HepG2 (cell line): Measurements from ENCODE around the gene LDB2. TPM values are rescaled to one million over a fixed set of nuclear protein-coding genes. Genes with fewer than 3 reads are reported as not detected.

Source experiments
- ATAC-seq: fragments of 200-7000 bp; cut with Tn5 transposase; 3 replicates; pipeline ENCODE4 v1.9.1; 2020; ENCODE audit warnings: mild to moderate bottlenecking, moderate library complexity
- BruUV-seq: library from RNA; stranded (reverse); fragments of 400-500 nt; replicated peaks from 2 replicates; lab custom pipeline; 2021; lab: Mats Ljungman, UMichigan
- CTCF ChIA-PET: fragments of 300-600 bp; formaldehyde crosslinking; extraction: SDS; loops from one replicate; lab custom pipeline; 2021; ENCODE audit warnings: low total read pairs, inconsistent platforms, low intra/inter-chr PET ratio; lab: Yijun Ruan, JAX
- POLR2A ChIA-PET: fragments of 350-600 bp; sonication (Branson Sonifier 250); formaldehyde crosslinking; loops from one replicate; lab custom pipeline; 2020; ENCODE audit warnings: antibody characterized with exemption, inconsistent platforms; lab: Yijun Ruan, JAX
- DNase-seq: peaks from one replicate; pipeline ENCODE4 v3.0.0-alpha.2; 2015; ENCODE audit warnings: low spot score
- FAIRE-seq: peaks from 3 replicates; lab custom pipeline; 2011; peaks lifted over from hg19 to GRCh38; lab: Jason Lieb, UNC
- H2AFZ ChIP-seq: one replicate; pipeline ENCODE4 v1.6.1; 2011; ENCODE audit warnings: low read length, inconsistent platforms
- H3K27ac ChIP-seq: fragments of 300-600 bp; 3 replicates; pipeline ENCODE4 v1.8.0; 2011; ENCODE audit warnings: mixed run types, mild to moderate bottlenecking, mixed read lengths, low read length, inconsistent platforms; ENCODE audit not compliant: insufficient read depth; ENCODE audit errors: extremely low read length
- H3K27me3 ChIP-seq, 2 experiments: fragments of 200-600 bp in 1 of 2; 2 replicates in 1 of 2; 3 replicates in 1 of 2; pipeline versions ENCODE4 v1.6.0 to v1.8.0; 2011; ENCODE audit warnings: low read length in 2 of 2, mild to moderate bottlenecking in 2 of 2, moderate library complexity in 2 of 2, inconsistent platforms in 1 of 2; ENCODE audit not compliant: insufficient read depth in 2 of 2, control insufficient read depth in 1 of 2
- H3K36me3 ChIP-seq, 2 experiments: fragments of 200-600 bp in 1 of 2; replicated peaks in 1 of 2; 2 replicates in 1 of 2; 3 replicates in 1 of 2; pipeline versions ENCODE4 v1.5.1 to v1.8.0; 2011; ENCODE audit warnings: low read length in 2 of 2, inconsistent platforms in 1 of 2; ENCODE audit not compliant: insufficient read depth in 2 of 2, control insufficient read depth in 1 of 2
- H3K4me1 ChIP-seq: 2 replicates; pipeline ENCODE4 v1.5.1; 2012; ENCODE audit warnings: low read length, inconsistent platforms; ENCODE audit not compliant: insufficient read depth
- H3K4me2 ChIP-seq: 2 replicates; pipeline ENCODE4 v1.6.0; 2011; ENCODE audit warnings: low read depth, low read length, inconsistent platforms
- H3K4me3 ChIP-seq, 3 experiments: fragments of 200-600 bp in 1 of 3; sonication (generic), shearing (Covaris generic) in 1 of 3; replicated peaks in 1 of 3; 2 replicates each; pipeline ENCODE4 v1.5.1; 2011 to 2016; ENCODE audit warnings: low read length in 3 of 3, inconsistent platforms in 2 of 3, low read depth in 2 of 3, mild to moderate bottlenecking in 2 of 3, control low read depth in 1 of 3, mixed read lengths in 1 of 3; ENCODE audit not compliant: insufficient read depth in 1 of 3
- H3K79me2 ChIP-seq: one replicate; pipeline ENCODE4 v1.6.1; 2011; ENCODE audit warnings: low read length, inconsistent platforms; ENCODE audit not compliant: insufficient read depth
- H3K9ac ChIP-seq: 2 replicates; pipeline ENCODE4 v1.6.0; 2011; ENCODE audit warnings: mild to moderate bottlenecking, low read depth, low read length, inconsistent platforms; ENCODE audit not compliant: insufficient read depth
- H3K9me3 ChIP-seq: 2 replicates; pipeline ENCODE4 v1.5.1; 2012; ENCODE audit warnings: mild to moderate bottlenecking, low read length
- H4K20me1 ChIP-seq: 2 replicates; pipeline ENCODE4 v1.6.0; 2011; ENCODE audit warnings: inconsistent platforms, mild to moderate bottlenecking, low read length, moderate library complexity; ENCODE audit not compliant: insufficient read depth
- ARID2 ChIP-seq: sonication (generic); formaldehyde crosslinking; IDR thresholded peaks from 2 replicates; pipeline ENCODE4 v1.8.1; 2022; ENCODE audit warnings: mild to moderate bottlenecking, missing genetic modification reagents, borderline replicate concordance
- BRCA1 ChIP-seq: sonication (generic); formaldehyde crosslinking; IDR thresholded peaks from 2 replicates; pipeline ENCODE4 v1.4.0; 2020; ENCODE audit warnings: missing genetic modification reagents
- ZFP36 ChIP-seq: fragments of 150-350 bp; IDR thresholded peaks from 2 replicates; pipeline ENCODE4 v1.6.1; 2018; ENCODE audit warnings: borderline replicate concordance, low read length, low read depth; ENCODE audit not compliant: partially characterized antibody
- ZNF136 ChIP-seq: sonication (generic); formaldehyde crosslinking; IDR thresholded peaks from 2 replicates; pipeline ENCODE4 v1.8.1; 2022; ENCODE audit warnings: low read depth, mild to moderate bottlenecking, moderate library complexity, missing genetic modification reagents
- ZNF230 ChIP-seq: sonication (generic); formaldehyde crosslinking; IDR thresholded peaks from 2 replicates; pipeline ENCODE4 v1.4.0; 2020; ENCODE audit warnings: mild to moderate bottlenecking, missing genetic modification reagents
- ZNF234 ChIP-seq: sonication (generic); formaldehyde crosslinking; conservative IDR thresholded peaks from 2 replicates; pipeline ENCODE4 v1.5.1; 2020; ENCODE audit warnings: mild to moderate bottlenecking, missing genetic modification reagents
- ZNF256 ChIP-seq: sonication (generic); formaldehyde crosslinking; conservative IDR thresholded peaks from 2 replicates; pipeline ENCODE4 v1.4.0; 2020; ENCODE audit warnings: missing genetic modification reagents
- ZNF350 ChIP-seq: sonication (generic); formaldehyde crosslinking; IDR thresholded peaks from 2 replicates; pipeline ENCODE4 v1.4.0; 2020; ENCODE audit warnings: mild to moderate bottlenecking, low read depth, missing genetic modification reagents, borderline replicate concordance
- ZNF441 ChIP-seq: sonication (generic); formaldehyde crosslinking; IDR thresholded peaks from 2 replicates; pipeline ENCODE4 v1.7.0; 2021; ENCODE audit warnings: missing genetic modification reagents, borderline replicate concordance
- ZNF451 ChIP-seq: sonication (generic); formaldehyde crosslinking; IDR thresholded peaks from 2 replicates; pipeline ENCODE4 v1.5.0; 2020; ENCODE audit warnings: mild to moderate bottlenecking, missing genetic modification reagents
- ZNF629 ChIP-seq: sonication (generic); formaldehyde crosslinking; conservative IDR thresholded peaks from 2 replicates; pipeline ENCODE4 v1.5.0; 2020; ENCODE audit warnings: missing genetic modification reagents
- WGBS: methylation state at CpG from one replicate; pipeline ENCODE4 v1.1.6; 2017; ENCODE audit warnings: low lambda C conversion rate; 5-methylcytosine and 5-hydroxymethylcytosine counted together
- in situ Hi-C: cut with HindIII; loops from 2 replicates; pipeline ENCODE4 v1.10.0; 2017; ENCODE audit warnings: low pct_unique_long_range_greater_than_20kb; ENCODE audit not compliant: extremely low pct_ligation_motif_present
- intact Hi-C: fragments of 100-400 bp; cut with micrococcal nuclease; formaldehyde crosslinking; loops from one replicate; pipeline ENCODE4 v1.10.0; 2022; ENCODE audit not compliant: unreplicated experiment
- polyA plus RNA-seq, 8 experiments: library from polyadenylated mRNA; depleted of rRNA in 3 of 8; stranded (reverse) in 7 of 8; unstranded in 1 of 8; fragments of >200 nt; fragmentation: Illumina TruSeq in 4 of 8; extraction: Trizol in 4 of 8; gene quantifications; 2 replicates each; pipeline versions ENCODE4 v1.2.1 to v1.2.3, GENCODE V29; 2011 to 2016; ENCODE audit warnings: low read depth in 4 of 8, missing spikeins in 1 of 8, mixed read lengths in 1 of 8; ENCODE audit not compliant: insufficient read depth in 1 of 8
- total RNA-seq, 5 experiments: library from RNA; depleted of rRNA; stranded (reverse); fragments of >200 nt; fragmentation: Illumina TruSeq; extraction: Trizol; gene quantifications; 2 replicates each; pipeline ENCODE4 v1.2.3, GENCODE V29; 2016; ENCODE audit warnings: low read depth in 1 of 5
- TF ChIP-seq, protein P1 (sequence below): sonication (generic); formaldehyde crosslinking; IDR thresholded peaks from 2 replicates; pipeline ENCODE4 v1.4.0; 2020; ENCODE audit warnings: missing genetic modification reagents
- TF ChIP-seq, protein P2 (sequence below): sonication (generic); formaldehyde crosslinking; IDR thresholded peaks from 2 replicates; pipeline ENCODE4 v1.5.0; 2020; ENCODE audit warnings: missing genetic modification reagents
- TF ChIP-seq, protein P3 (sequence below): sonication (generic); formaldehyde crosslinking; IDR thresholded peaks from 2 replicates; pipeline ENCODE4 v1.5.1; 2020; ENCODE audit warnings: mild to moderate bottlenecking, missing genetic modification reagents
- TF ChIP-seq, protein P4 (sequence below): sonication (generic); formaldehyde crosslinking; IDR thresholded peaks from 2 replicates; pipeline ENCODE4 v1.4.0; 2020; ENCODE audit warnings: missing genetic modification reagents, mild to moderate bottlenecking, borderline replicate concordance

The LDB2 gene
- total and polyA plus RNA-seq, 2 of the 13 experiments (the other 11 are each of a cell fraction or from before 2014, with no cell fraction given): not detected

DNA sequence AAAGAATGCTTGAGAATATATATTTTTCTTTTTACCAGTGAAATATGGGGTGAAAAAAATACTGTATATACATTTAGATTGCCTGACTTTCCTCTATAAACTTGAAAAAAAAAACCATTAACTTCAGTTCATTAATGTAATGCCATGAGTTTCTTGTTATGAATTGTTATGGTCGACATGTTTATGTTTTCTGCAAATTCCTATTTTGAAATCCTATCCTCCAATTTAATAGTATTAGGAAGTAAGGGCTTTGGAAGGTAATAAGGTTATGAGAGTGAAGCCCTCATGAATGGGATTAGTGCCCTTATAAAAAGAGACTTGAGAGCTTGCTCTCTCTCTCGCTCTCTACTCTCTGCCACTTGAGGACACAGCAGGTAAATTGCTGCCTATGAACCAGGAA, 211.4 kb downstream of the LDB2 start:
- Histone ChIP-seq H3K4me3 (no peak overlapping the region), H2AFZ (no peak overlapping the region), H4K20me1 (no peaks in the 10 kb centered on the region), H3K9ac (no peak overlapping the region), H3K79me2 (no peaks in the 10 kb centered on the region), H3K27me3 (peaks cover 0 to 4% of the 10 kb centered on the region in 2 experiments; a peak in 1 of 5 replicates), H3K9me3 (no peaks in the 10 kb centered on the region), H3K4me2 (no peak overlapping the region), H3K4me1 (no peaks in the 10 kb centered on the region), H3K36me3 (no peaks in the 10 kb centered on the region)
- in situ Hi-C loops: no loop called here
- WGBS: 15% methylated on average over 2 of the region's 2 CpGs
- CTCF ChIA-PET: no interaction called here
- intact Hi-C loops: no loop called here
- no peak for DNase-seq
- no peak for ATAC-seq
- POLR2A ChIA-PET: no interaction called here
- FAIRE-seq: no peak
- no peak for TF ChIP-seq ZNF234 (CRISPR knock-in tag)
- TF ChIP-seq BRCA1: no peak
- no peak for TF ChIP-seq ZNF451 (CRISPR knock-in tag)
- no peak for TF ChIP-seq ARID2 (CRISPR knock-in tag)
- TF ChIP-seq ZNF256 (CRISPR knock-in tag): no peak
- TF ChIP-seq ZFP36: no peak
- TF ChIP-seq, protein P1, sequence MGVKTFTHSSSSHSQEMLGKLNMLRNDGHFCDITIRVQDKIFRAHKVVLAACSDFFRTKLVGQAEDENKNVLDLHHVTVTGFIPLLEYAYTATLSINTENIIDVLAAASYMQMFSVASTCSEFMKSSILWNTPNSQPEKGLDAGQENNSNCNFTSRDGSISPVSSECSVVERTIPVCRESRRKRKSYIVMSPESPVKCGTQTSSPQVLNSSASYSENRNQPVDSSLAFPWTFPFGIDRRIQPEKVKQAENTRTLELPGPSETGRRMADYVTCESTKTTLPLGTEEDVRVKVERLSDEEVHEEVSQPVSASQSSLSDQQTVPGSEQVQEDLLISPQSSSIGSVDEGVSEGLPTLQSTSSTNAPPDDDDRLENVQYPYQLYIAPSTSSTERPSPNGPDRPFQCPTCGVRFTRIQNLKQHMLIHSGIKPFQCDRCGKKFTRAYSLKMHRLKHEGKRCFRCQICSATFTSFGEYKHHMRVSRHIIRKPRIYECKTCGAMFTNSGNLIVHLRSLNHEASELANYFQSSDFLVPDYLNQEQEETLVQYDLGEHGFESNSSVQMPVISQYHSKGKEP (CRISPR knock-in tag): no peak
- TF ChIP-seq, protein P2, sequence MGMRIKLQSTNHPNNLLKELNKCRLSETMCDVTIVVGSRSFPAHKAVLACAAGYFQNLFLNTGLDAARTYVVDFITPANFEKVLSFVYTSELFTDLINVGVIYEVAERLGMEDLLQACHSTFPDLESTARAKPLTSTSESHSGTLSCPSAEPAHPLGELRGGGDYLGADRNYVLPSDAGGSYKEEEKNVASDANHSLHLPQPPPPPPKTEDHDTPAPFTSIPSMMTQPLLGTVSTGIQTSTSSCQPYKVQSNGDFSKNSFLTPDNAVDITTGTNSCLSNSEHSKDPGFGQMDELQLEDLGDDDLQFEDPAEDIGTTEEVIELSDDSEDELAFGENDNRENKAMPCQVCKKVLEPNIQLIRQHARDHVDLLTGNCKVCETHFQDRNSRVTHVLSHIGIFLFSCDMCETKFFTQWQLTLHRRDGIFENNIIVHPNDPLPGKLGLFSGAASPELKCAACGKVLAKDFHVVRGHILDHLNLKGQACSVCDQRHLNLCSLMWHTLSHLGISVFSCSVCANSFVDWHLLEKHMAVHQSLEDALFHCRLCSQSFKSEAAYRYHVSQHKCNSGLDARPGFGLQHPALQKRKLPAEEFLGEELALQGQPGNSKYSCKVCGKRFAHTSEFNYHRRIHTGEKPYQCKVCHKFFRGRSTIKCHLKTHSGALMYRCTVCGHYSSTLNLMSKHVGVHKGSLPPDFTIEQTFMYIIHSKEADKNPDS (CRISPR knock-in tag): no peak
- TF ChIP-seq ZNF136 (CRISPR knock-in tag): no peak
- TF ChIP-seq, protein P3, sequence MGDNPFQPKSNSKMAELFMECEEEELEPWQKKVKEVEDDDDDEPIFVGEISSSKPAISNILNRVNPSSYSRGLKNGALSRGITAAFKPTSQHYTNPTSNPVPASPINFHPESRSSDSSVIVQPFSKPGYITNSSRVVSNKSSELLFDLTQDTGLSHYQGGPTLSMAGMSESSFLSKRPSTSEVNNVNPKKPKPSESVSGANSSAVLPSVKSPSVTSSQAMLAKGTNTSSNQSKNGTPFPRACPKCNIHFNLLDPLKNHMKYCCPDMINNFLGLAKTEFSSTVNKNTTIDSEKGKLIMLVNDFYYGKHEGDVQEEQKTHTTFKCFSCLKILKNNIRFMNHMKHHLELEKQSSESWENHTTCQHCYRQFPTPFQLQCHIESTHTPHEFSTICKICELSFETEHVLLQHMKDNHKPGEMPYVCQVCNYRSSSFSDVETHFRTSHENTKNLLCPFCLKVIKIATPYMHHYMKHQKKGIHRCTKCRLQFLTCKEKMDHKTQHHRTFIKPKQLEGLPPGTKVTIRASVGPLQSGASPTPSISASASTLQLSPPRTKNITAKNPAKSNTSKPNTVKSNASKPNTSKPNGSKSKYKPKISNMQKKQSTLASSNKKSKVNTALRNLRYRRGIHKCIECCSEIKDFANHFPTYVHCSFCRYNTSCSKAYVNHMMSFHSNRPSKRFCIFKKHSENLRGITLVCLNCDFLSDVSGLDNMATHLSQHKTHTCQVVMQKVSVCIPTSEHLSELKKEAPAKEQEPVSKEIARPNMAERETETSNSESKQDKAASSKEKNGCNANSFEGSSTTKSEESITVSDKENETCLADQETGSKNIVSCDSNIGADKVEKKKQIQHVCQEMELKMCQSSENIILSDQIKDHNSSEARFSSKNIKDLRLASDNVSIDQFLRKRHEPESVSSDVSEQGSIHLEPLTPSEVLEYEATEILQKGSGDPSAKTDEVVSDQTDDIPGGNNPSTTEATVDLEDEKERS (CRISPR knock-in tag): no peak
- TF ChIP-seq, protein P4, sequence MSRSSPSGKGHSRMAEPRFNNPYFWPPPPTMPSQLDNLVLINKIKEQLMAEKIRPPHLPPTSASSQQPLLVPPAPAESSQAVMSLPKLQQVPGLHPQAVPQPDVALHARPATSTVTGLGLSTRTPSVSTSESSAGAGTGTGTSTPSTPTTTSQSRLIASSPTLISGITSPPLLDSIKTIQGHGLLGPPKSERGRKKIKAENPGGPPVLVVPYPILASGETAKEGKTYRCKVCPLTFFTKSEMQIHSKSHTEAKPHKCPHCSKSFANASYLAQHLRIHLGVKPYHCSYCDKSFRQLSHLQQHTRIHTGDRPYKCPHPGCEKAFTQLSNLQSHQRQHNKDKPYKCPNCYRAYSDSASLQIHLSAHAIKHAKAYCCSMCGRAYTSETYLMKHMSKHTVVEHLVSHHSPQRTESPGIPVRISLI (CRISPR knock-in tag): no peak
- no peak for TF ChIP-seq ZNF230 (CRISPR knock-in tag)
- no peak for TF ChIP-seq ZNF629 (CRISPR knock-in tag)
- TF ChIP-seq ZNF441 (CRISPR knock-in tag): no peak
- TF ChIP-seq ZNF350 (CRISPR knock-in tag): no peak
- TF ChIP-seq, all 625 proteins: peak for 0
- no TSS peak for BruUV-seq
- no peak overlapping the region for H3K27ac ChIP-seq
